HG03064 (cell line): ENCODE measurements around the gene ARG1.
"Not testable (repeated sequence)": the region's sequence is repeated elsewhere in the genome, so short reads cannot be mapped to it uniquely, and the experiment has no call there.

Source experiments
- ATAC-seq: cut with Tn5 transposase; IDR thresholded peaks from one replicate; pipeline ENCODE4 v1.9.1; 2021; ENCODE audit warnings: low read depth; ENCODE audit not compliant: unreplicated experiment

Gene ARG1

DNA sequence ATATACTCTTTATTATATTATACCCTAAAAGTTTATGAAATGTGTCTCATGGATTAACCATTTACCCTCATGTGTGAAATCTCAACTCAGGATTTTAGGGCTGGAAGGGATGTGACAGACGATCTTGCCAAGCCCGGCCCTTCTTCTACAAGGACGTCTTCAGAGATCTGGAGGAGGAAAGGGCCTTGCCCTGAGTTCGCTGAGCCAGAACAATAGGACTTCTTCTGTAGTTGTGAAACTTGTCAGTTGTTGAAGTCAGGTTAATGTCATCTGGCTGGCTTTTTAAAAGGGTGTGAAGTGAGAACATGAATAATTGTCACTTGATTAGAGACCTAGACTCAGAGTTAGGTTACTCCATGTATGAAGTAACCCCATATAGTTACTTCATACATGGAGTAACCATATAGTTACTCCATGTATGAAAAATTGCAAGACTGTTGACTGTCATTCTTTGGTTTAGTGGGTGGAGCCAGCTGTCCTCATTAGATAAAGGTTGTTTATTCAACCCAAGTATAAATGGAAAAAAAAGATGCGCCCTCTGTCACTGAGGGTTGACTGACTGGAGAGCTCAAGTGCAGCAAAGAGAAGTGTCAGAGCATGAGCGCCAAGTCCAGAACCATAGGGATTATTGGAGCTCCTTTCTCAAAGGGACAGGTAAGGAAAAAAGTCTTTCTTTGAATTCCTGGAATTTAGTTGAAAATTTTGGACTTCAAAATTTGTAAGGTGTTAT is at the start of gene ARG1:
Gene ARG1 (plus strand): TSS at position 541 of the 730 bp plus-strand sequence. CDS start 57 bp downstream, at position 598.
- ATAC-seq: no peak

DNA sequence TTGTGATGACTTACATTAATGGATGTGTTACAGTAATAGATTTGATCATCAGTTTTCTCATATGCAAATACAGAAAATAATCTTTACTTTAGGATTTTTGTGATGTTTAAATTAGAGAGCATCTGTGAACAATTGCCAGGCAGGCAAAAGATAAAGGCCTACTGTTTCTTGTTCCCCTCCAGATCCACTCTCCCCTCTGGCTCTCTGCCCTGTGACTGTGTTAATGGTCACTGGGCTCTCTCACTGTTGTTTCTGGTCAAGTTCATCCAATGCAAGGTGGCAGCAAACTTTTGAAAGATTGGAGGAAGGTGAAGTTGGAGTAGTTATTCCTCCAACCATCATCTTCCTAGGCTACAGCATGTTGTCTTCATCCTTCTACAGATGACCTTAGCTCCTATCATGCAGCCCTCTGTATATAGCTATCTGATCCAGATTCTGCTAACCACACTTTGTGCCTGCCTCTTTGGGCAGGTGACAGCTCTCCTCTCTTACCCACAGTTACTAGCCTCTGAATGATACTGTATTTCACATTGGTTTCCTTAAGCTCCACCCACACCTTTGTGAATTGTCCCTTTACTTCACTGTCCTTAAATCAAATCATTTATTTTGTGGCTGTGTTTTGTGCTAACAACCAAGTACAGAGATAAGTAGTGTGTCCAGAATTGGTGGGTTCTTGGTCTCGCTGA is 48.9 kb upstream of the ARG1 start:
- ATAC-seq: no peak

DNA sequence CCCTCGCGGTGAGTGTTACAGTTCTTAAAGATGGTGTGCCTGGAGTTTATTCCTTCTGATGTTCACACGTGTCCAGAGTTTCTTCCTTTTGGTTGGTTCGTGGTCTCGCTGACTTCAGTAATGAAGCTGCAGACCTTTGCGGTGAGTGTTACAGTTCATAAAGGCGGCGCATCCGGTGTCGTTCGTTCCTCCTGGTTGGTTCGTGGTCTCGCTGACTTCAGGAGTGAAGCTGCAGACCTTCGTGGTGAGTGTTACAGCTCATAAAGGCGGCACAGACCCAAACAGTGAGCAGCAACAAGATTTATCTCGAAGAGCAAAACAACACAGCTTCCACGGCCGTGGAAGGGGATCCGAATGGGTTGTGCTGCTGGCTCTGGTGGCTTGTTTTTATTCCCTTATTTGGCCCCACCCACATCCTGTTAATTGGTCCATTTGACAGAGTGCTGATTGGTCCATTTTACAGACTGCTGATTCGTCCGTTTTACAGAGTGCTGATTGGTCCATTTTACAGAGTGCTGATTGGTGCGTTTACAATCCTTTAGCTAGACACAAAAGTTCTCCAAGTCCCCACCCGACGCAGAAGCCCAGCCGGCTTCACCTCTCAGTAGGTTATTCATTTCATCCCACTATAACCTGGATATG is 48.2 kb upstream of the ARG1 start:
- no peak for ATAC-seq

DNA sequence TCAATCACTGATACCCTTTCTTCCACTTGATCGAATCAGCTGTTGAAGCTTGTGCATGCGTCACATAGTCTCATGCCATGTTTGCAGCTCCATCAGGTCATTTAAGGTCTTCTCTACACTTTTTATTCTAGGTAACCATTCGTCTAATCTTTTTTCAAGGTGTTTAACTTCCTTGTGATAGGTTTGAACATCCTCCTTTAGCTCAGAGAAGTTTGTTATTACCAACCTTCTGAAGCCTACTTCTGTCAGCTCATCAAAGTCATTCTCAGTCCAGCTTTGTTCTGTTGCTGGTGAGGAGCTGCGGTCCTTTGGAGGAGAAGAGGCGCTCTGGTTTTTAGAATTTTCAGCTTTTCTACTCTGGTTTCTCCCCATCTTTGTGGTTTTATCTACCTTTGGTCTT is 42.1 kb upstream of the ARG1 start:
- ATAC-seq: not testable (repeated sequence)

DNA sequence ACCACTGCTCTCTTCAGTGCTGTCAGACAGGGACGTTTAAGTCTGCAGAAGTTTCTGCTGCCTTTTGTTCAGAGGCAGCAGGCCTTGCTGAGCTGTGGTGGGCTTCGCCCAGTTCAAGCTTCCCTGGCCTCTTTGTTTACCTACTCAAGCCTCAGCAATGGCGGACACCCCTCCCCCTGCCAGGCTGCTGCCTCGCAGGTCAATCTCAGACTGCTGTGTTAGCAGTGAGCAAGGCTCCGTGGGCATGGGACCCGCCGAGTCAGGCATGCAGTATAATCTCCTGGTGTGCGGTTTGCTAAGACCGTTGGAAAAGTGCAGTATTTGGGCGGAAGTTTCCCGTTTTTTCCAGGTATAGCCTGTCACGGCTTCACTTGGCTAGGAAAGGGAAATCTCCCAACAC is 41.3 kb upstream of the ARG1 start:
- ATAC-seq: not testable (repeated sequence)

DNA sequence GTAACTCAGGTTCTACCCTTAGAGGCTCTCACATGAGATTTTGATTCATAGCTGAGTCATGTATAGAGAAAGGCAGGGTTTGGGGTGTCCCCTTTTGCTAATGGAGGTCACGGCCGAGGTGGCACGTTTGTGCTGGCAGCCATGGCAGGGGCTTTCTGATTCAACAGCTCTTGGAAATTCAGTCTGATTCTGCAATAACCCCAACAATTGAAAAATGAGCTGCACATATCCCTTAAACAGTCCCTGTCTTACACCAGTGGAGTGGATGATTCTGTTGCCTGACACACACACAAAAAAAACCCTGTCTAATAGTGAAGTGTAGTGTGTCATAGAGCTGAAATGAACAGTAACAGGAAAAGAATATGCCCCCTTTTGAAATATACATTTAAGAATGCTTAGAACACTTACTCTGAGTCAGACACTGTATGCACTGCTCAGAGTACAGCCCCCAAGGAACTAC is 40.4 kb upstream of the ARG1 start:
- ATAC-seq: no peak

DNA sequence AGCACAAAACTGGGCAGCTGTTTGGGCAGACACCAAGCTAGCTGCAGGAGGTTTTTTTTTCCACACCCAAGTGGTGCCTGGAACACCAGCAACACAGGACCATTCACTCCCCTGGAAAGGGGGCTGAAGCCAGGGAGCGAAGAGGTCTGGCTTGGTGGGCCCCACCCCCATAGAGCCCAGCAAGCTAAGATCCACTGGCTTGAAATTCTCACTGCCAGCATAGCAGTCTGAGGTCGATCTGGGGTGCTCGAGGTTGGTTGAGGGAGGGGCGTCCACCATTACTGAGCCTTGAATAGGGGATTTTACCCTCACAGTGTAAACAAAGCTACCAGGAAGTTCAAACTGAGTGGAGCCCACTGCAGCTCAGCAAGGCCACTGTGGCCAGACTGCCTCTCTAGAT is 34.4 kb upstream of the ARG1 start:
- ATAC-seq: not testable (repeated sequence)

DNA sequence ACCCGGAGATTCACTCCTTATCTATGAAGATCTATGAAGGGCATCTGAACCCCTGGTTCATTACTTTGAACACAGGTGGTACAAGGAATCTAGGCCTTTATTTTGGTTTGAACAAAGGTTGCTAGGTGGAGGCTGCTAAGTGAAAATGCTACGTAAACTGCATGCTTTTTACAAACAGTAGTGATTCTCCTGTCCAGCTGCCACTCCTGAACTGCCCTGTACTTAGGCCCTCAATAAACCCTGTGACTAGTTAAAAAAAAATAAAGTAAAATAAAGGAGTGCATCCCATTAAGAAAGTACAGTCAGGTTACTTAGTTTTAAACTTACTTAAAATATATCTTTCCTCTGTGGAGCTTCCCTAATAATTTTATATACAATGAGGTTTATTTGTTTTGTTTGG is 27.7 kb upstream of the ARG1 start:
- no peak for ATAC-seq

DNA sequence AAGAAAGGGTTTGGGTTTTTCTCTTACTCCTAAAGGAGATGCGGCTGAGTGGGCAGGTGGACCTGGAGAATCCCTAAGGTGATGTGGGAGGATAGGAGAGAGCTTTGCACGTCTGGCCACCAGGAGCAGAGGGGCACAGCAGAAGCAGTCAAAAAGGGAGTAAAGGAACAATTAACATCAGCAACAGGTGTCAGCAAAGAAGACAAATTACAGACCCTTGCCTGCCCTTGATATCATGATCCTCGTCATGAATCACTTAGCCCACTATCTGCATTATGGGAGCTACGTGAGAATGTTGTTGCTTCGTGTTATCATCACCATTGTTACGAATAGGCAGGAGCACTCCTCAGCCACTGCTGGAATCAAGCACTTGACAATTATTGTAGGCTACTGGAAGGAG is 25.5 kb upstream of the ARG1 start:
- ATAC-seq: no peak

DNA sequence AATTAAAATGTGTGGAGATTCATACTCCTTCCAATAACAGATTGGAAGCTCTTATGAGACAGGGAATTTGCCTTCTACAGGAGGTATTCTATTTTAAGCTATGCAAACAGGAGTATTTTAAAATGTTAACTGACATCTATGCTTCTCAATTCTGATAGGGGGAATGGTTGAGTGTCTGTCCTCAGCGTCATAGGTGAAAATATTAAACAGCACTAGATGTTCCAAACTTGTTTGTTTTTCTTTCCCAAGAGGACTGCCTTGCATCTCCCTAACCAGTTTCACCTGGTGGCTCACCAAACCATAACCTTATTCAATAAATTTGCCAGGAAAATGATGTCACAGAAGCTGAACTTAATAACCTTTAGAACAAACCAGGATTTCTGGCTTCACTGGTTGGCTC is 24.6 kb upstream of the ARG1 start:
- no peak for ATAC-seq

DNA sequence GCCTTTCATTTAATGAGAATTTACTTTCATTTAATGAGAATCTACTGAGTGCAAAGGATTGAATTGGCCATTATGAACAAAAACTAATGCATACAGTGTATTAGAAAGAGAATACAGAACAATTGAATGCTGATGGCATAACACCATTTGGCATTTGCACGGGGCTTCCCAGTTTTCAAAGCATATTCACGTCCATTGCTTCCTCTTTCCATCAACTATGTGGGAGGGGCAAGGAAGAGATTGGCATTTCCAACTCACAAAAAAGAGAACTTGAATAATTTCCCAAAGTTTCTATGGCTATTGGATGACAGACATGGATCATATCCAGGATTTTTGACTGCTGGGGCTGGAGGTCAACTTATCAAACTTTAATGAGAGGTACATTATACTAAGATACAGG is 23.2 kb upstream of the ARG1 start:
- ATAC-seq: no peak

DNA sequence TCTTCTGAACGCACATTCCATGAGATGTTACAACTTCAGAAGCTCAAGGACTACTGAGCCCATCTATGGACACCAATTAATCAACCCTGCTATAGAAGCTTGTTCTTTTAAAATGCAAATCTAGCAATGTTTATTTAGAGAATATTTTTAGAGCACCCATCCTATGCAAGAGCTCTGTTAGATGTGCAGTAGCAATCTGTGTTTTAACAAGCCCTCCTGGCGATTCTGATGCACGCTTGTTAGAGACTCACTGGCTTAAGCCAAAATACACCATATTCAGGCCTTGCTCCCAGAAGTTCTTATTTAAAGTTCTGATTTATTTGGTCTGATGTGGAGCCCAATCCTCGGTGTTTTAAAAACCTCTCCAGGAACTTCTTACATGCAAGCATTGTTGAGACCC is 21.1 kb upstream of the ARG1 start:
- no peak for ATAC-seq

DNA sequence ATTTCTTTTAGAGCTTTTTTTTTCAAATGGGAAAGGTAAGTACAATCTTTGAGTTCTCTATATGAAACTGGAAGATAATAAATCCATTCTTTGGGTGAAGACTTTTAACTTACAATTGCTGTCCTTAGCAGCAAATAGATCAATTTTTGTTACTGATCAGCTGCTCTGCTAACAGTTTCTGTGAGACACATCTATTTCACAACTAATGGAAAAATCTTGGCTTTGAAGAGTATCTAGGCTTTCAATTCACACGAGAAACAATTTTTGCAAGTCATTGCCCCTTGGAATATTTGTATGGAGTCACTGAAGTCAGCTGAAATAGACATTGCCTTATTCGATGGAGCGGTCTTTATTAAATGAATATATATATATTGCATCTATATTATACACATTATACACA is 20.5 kb upstream of the ARG1 start:
- ATAC-seq: no peak

DNA sequence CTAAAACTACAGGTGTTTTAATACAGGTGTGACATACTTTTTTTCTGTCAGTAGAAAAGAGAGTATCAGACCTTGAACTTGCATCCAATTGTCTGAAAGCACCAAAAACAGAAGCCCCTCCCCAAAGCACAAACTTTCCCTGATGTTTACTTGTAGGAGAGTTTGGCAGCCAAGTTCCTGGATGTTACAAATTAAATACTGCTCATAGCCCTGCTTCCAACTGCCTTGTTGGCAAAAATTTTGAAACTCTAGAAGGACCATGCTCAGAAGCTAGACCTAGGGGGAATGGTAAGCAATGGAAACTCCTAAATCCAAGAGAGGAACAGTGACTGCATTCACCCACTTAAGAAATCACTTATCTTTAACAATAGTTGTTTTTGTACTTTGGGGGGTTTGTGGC is 17.0 kb upstream of the ARG1 start:
- no peak for ATAC-seq

DNA sequence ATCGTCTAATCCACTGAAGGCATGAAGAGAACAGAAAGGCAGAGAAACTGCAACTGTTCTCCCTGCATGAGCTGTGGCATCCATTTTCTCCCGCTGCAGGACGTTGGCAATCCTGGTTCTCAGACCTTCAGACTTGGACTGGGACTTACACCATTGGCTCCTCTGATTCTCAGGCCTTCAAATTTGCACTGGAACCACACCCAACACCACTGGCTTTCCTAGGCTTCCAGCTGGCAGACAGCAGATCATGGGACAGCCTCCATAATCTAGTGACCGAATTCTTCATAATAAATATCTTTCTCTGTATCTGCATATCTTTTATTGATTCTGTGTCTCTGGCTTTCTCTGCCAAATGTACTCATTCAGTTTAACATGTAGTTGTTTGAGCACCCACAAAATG is 14.1 kb upstream of the ARG1 start:
- ATAC-seq: no peak

DNA sequence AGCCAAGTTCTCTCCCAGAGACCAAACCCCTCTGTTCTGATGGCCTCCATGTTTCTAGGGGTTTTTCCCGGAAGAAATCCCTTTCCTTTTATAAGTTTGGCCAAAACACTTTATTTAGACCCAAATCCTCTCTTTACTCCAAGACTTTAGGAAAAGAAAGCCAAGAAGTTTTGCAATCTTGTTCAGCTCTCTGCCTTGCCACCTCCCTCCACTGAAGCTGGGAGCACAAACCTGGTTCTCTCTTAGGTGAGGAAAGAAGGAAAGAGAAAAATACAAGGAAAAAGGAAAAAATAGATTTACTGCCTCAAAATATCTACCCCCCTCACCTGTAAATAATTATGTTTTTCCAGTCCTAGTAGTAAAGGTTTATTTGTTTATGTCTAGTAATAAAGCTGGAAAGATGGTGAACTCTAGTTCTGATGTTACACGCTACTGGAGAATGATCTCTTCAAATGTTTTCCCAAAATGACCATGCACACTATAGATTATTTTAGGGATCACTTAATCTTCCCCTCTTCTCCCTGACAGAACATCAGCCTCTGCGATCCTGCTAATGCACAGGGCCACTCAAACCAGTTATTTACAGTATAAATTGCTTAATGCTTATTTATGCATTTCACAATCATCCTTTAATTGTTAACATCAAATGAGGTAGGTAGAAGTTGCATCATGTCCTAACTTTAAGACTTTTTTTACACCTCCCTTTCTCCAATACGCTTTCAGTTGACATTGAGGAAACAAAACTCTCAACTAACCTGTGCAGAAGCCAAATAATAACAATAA is 10.9 kb upstream of the ARG1 start:
- ATAC-seq: no peak

DNA sequence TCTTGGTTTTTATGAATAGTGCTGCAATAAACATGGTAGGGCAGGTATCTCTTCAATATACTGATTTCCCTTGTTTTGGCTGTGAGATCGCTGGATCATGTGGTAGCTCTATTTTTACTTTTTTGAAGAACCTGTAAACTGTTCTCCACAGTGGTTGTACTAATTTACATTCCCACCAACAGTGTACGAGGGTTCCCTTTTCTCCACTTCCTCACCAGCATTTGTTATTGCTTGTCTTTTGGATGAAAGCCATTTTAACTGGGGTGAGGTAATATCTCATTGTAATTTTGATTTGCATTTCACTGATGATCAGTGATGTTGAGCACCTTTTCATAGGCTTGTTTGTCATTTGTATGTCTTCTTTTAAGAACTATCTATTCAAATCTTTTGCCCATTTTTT is 8.0 kb upstream of the ARG1 start:
- no peak for ATAC-seq

DNA sequence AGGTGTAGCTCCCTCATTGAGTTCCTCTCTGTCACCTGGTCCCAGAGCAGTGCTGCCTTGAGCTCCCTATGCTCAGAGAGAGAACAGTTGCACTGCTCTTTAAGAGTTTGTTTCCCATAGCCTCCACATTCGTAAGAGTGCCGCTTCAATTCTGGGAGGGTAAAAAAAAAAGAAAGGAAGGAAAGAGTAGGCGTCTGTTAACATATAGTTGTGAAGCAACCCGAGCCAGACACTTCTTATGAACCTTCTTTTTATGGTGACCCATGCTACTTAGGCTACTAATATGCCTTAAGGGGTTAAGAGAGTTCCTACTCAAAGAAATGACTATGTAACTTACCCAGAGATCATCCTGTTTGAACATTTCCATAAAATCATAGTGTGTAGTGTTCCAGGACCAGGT is 4.3 kb upstream of the ARG1 start:
- ATAC-seq: no peak

DNA sequence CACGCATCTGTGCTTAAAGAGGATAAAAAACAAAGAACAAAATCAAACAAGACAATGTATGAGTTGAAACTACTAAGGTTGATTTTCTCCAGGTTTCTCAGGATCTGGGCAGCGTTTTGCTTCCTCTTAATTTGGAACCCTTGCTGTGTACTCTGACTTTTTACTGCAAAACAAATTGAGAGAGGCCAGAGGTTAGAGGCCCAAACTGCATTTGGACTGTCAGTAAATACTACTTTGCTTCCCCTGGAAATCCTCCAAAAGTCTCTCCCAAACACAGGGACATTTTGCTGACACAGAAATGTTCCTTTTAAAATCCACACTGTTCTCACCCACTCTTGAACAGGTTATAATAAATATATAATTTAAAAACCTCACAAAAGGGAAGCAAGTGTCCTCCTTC is 1.1 kb downstream of the ARG1 start:
- ATAC-seq: no peak

DNA sequence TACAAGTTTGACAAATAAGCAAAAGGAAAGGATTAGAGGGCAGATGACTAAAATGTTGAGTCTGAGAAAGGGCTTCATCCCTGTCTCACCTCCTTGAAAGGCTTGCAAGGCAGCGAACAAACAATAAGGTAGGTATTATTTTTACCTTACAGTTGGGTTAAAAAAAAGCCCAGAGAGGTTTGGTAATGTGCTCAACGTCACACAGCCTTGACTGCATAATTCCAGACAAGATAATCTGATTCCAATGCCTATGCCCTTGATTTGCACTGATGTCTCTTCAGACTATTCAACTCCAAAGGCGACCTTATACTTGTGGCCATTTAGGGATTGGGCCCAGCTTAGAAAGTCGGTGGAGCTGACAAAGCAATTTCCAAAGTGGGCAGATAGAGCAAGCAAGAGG is 1.7 kb downstream of the ARG1 start:
- no peak for ATAC-seq

DNA sequence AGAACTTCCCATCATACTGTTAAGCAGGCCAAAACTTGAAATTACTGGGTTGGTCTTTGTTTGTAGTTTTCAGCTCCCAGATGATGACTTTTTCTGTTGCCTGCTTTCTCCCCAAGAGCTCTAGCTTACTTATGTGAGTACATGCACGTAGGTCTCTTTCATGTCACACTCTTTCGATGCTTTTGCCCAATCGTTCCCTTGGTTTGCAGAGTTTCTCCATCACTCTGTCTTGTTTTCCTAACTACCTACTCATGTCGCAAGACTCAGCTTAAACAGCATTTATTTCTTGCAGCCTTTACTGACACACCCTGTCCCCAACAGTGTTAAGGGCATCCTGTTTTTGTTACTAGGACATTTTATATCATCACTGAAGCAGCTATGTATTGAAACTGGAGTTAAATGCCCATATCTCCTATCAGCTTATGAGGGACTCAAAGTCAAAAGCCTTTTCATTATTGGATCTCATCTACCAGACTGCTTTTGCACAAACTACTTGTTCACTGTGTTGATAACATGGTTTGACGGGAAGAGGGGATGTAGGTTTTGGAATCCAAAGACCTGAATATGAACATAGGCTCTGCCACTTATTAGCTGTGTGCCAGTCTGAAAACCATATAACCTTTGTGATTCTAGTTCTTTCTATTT is 2.9 kb downstream of the ARG1 start:
- ATAC-seq: no peak
